Neural cell (in vitro differentiated cells): ENCODE results near the gene ASB1. TPM values are rescaled to one million over a fixed set of nuclear protein-coding genes. Genes with fewer than 3 reads are reported as not detected.

Experiments used
- H2AFZ ChIP-seq: fragments of 200-600, 300-800 bp; sonication (generic), shearing (Covaris generic); 2 replicates; pipeline ENCODE4 v1.6.0; 2014; ENCODE audit warnings: low read depth, mild to moderate bottlenecking, antibody characterized with exemption, low read length, moderate library complexity
- H3F3A ChIP-seq: fragments of 200-600 bp; shearing (Covaris generic); 2 replicates; pipeline ENCODE4 v1.6.1; 2016; ENCODE audit warnings: mild to moderate bottlenecking, moderate library complexity, mixed read lengths, antibody characterized with exemption, low read length; ENCODE audit not compliant: insufficient read depth, poor library complexity, severe bottlenecking
- H3K27ac ChIP-seq: fragments of 200-600, 300-800 bp; sonication (generic), shearing (Covaris generic); 2 replicates; pipeline ENCODE4 v1.5.1; 2014; ENCODE audit warnings: mild to moderate bottlenecking, low read length, moderate library complexity
- H3K27me3 ChIP-seq: fragments of 300-800, 200-600 bp; sonication (generic), shearing (Covaris generic); 2 replicates; pipeline ENCODE4 v1.6.0; 2014; ENCODE audit warnings: mild to moderate bottlenecking, low read depth, low read length, moderate library complexity; ENCODE audit not compliant: insufficient read depth
- H3K36me3 ChIP-seq: fragments of 300-800, 200-600 bp; sonication (generic), shearing (Covaris generic); 2 replicates; pipeline ENCODE4 v1.5.1; 2014; ENCODE audit warnings: mild to moderate bottlenecking, antibody characterized with exemption, low read length, moderate library complexity; ENCODE audit not compliant: insufficient read depth
- H3K4me2 ChIP-seq: fragments of 300-800, 200-600 bp; sonication (generic), shearing (Covaris generic); 2 replicates; pipeline ENCODE4 v1.6.0; 2014; ENCODE audit warnings: mild to moderate bottlenecking, low read length
- H3K4me3 ChIP-seq: fragments of 300-800, 200-600 bp; sonication (generic), shearing (Covaris generic); 2 replicates; pipeline ENCODE4 v1.5.1; 2014; ENCODE audit warnings: mild to moderate bottlenecking, low read length, moderate library complexity
- H3K79me2 ChIP-seq: fragments of 200-600 bp; shearing (Covaris generic); replicated peaks from 2 replicates; pipeline ENCODE4 v1.6.0; 2014; ENCODE audit warnings: mild to moderate bottlenecking, low read length, moderate library complexity; ENCODE audit not compliant: insufficient read depth
- H3K9ac ChIP-seq: fragments of 300-800, 200-600 bp; sonication (generic), shearing (Covaris generic); 2 replicates; pipeline ENCODE4 v1.6.1; 2016; ENCODE audit warnings: mild to moderate bottlenecking, low read length, mixed read lengths
- H3K9me2 ChIP-seq: fragments of 200-600 bp; shearing (Covaris generic); 2 replicates; pipeline ENCODE4 v1.6.1; 2016; ENCODE audit warnings: mild to moderate bottlenecking, low read length, mixed read lengths; ENCODE audit not compliant: insufficient read depth
- H3K9me3 ChIP-seq: fragments of 200-600, 300-800 bp; sonication (generic), shearing (Covaris generic); 2 replicates; pipeline ENCODE4 v1.6.1; 2016; ENCODE audit warnings: mild to moderate bottlenecking, mixed run types, low read length, moderate library complexity, mixed read lengths
- H4K20me1 ChIP-seq: fragments of 200-600 bp; shearing (Covaris generic); 2 replicates; pipeline ENCODE4 v1.6.1; 2016; ENCODE audit warnings: mild to moderate bottlenecking, mixed run types; ENCODE audit not compliant: insufficient read depth
- CTCF ChIP-seq: fragments of 450-650 bp; IDR thresholded peaks from 2 replicates; pipeline ENCODE4 v1.5.1; 2014; ENCODE audit warnings: antibody characterized with exemption, mild to moderate bottlenecking, moderate library complexity; ENCODE audit not compliant: poor library complexity, severe bottlenecking
- EP300 ChIP-seq: fragments of 450-650 bp; conservative IDR thresholded peaks from 2 replicates; pipeline ENCODE4 v1.6.1; 2014; ENCODE audit warnings: antibody characterized with exemption, mild to moderate bottlenecking, moderate library complexity; ENCODE audit not compliant: poor library complexity, severe bottlenecking
- EZH2 ChIP-seq: fragments of 200-600, 300-800 bp; shearing (Covaris generic), sonication (generic); IDR thresholded peaks from 2 replicates; pipeline ENCODE4 v1.6.1; 2014; ENCODE audit warnings: antibody characterized with exemption, low read length, borderline replicate concordance, mild to moderate bottlenecking; ENCODE audit not compliant: insufficient read depth, poor library complexity, severe bottlenecking
- MXI1 ChIP-seq: fragments of 450-650 bp; conservative IDR thresholded peaks from 2 replicates; pipeline ENCODE4 v1.6.1; 2014; ENCODE audit warnings: antibody characterized with exemption, mild to moderate bottlenecking; ENCODE audit not compliant: poor library complexity, severe bottlenecking
- POLR2AphosphoS5 ChIP-seq: IDR thresholded peaks from 2 replicates; pipeline ENCODE4 v1.6.1; 2012
- RAD21 ChIP-seq: fragments of 450-650 bp; conservative IDR thresholded peaks from 2 replicates; pipeline ENCODE4 v1.6.1; 2014; ENCODE audit warnings: antibody characterized with exemption, mild to moderate bottlenecking, moderate library complexity
- REST ChIP-seq: IDR thresholded peaks from 2 replicates; pipeline ENCODE4 v1.6.1; 2012; ENCODE audit warnings: borderline replicate concordance
- SMC3 ChIP-seq: fragments of 450-650 bp; conservative IDR thresholded peaks from 2 replicates; pipeline ENCODE4 v1.6.1; 2014; ENCODE audit warnings: antibody characterized with exemption, mild to moderate bottlenecking, moderate library complexity; ENCODE audit not compliant: poor library complexity
- TAF1 ChIP-seq: IDR thresholded peaks from 2 replicates; pipeline ENCODE4 v1.6.1; 2012; ENCODE audit warnings: low read depth
- polyA plus RNA-seq: library from polyadenylated mRNA; depleted of rRNA; stranded (reverse); fragments of >200 nt; gene quantifications from 2 replicates; pipeline ENCODE4 v1.2.3, GENCODE V29; 2014

Gene ASB1
- polyA plus RNA-seq, 1 donor from 2014 or later = 13.7 TPM

- no peak for TF ChIP-seq SMC3
- TF ChIP-seq POLR2AphosphoS5 = no peak
- TF ChIP-seq RAD21 = no peak
- TF ChIP-seq CTCF = no peak
- TF ChIP-seq EZH2 = no peak
- no peak for TF ChIP-seq REST
- no peak for TF ChIP-seq TAF1
- TF ChIP-seq MXI1 = no peak
- no peak for TF ChIP-seq EP300
- Histone ChIP-seq H3K36me3 (no peaks in the 10 kb centered on the region), H3K9me3 (no peaks in the 10 kb centered on the region), H3K27me3 (no peaks in the 10 kb centered on the region), H3K9me2 (no peaks in the 10 kb centered on the region), H3K4me2 (no peak overlapping the region), H2AFZ (no peak overlapping the region), H3F3A (no peaks in the 10 kb centered on the region), H3K9ac (no peak overlapping the region), H4K20me1 (no peaks in the 10 kb centered on the region), H3K27ac (no peak overlapping the region), H3K4me3 (no peak overlapping the region), H3K79me2 (no peaks in the 10 kb centered on the region)
Measured at GRCh38 chr2:238487652-238488346, 61.1 kb downstream of the ASB1 start.

- H3K27ac ChIP-seq = no peak overlapping the region
- no peaks in the 10 kb centered on the region for H4K20me1 ChIP-seq
- H3K36me3 ChIP-seq = no peaks in the 10 kb centered on the region
- H3K9ac ChIP-seq = no peak overlapping the region
- no peaks in the 10 kb centered on the region for H3K27me3 ChIP-seq
- H3K4me2 ChIP-seq = no peak overlapping the region
- no peak overlapping the region for H2AFZ ChIP-seq
- no peaks in the 10 kb centered on the region for H3K9me3 ChIP-seq
- no peak for TF ChIP-seq EZH2
- no peak for TF ChIP-seq MXI1
- TF ChIP-seq REST = no peak
- H3K4me3 ChIP-seq = no peak overlapping the region
- no peaks in the 10 kb centered on the region for H3K79me2 ChIP-seq
- H3K9me2 ChIP-seq = no peaks in the 10 kb centered on the region
- no peaks in the 10 kb centered on the region for H3F3A ChIP-seq
Measured at GRCh38 chr2:238488347-238488826, 61.7 kb downstream of the ASB1 start.
